ENCODE data around the gene CUBN. TPM values are rescaled to one million over a fixed set of nuclear protein-coding genes. Genes with fewer than 3 reads are reported as not detected.

The CUBN gene
- total and polyA plus RNA-seq, 10 of the 15 experiments (the other 5 are each of a cell fraction or from before 2014, with no cell fraction given) = under 0.01 to 0.14 (median 0.02) TPM; not detected in 6

DNA sequence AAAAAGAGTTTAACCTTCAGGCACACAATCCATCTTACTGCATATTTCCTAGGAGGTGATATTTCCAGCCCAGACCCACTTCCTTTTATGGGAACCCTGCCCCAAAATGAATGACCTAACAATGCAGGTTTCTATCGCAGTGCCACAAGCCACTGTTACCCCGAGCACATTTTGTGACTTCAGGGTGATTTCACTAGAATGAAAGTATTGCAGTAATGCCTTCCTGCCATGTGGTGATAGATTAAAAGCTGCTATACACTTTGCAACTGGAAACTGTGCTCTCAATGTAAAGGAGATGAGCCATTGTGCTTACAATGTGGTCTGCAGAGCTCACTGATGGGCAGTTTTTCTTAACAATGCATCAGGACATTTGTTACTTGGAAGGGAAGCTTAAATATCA, 221.9 kb downstream of the CUBN start:
- no peak overlapping the region for H3K4me2 ChIP-seq (ENCODE audit: control insufficient read depth, insufficient read depth)
- FAIRE-seq = no peak
- H3K9me3 ChIP-seq (replicated peaks; ENCODE audit: control insufficient read depth, insufficient read depth, low read length) = no peaks in the 10 kb centered on the region
- no peak for DNase-seq (ENCODE audit: low read depth, low spot score)
- WGBS (ENCODE audit: insufficient coverage, insufficient replicate concordance, low lambda C conversion rate, missing lambda C conversion rate) = 19% methylated on average over 2 of the region's 2 CpGs
- no peaks in the 10 kb centered on the region for H4K20me1 ChIP-seq (ENCODE audit: control insufficient read depth, insufficient read depth)
- in situ Hi-C loops (cut with MboI) (no loop called here), intact Hi-C loops (cut with micrococcal nuclease; ENCODE audit: unreplicated experiment) (no loop called here)
- no peak overlapping the region for H3K27ac ChIP-seq (ENCODE audit: control insufficient read depth, insufficient read depth)
- H3K27me3 ChIP-seq (replicated peaks in 1 of 2; ENCODE audit: control insufficient read depth in 2 of 2, insufficient read depth in 2 of 2, low read length in 1 of 2) = no peaks in the 10 kb centered on the region
- no TSS peak for BruUV-seq (replicated peaks)
- no peaks in the 10 kb centered on the region for H3K36me3 ChIP-seq (ENCODE audit: control insufficient read depth in 2 of 2, insufficient read depth in 2 of 2, low read length in 1 of 2)
- RAD21 ChIA-PET (ENCODE audit: unreplicated experiment) = no interaction called here
- POLR2A ChIA-PET = no interaction called here
- H3K4me3 ChIP-seq = no peak overlapping the region
- ATAC-seq = no peak
- H3K4me1 ChIP-seq (ENCODE audit: control insufficient read depth, insufficient read depth, low read length) = no peaks in the 10 kb centered on the region
- H3K9ac ChIP-seq (ENCODE audit: control insufficient read depth, insufficient read depth, low read length) = no peak overlapping the region
- SMC1A ChIA-PET (ENCODE audit: uncharacterized antibody, unreplicated experiment) = no interaction called here
- CTCF ChIA-PET = interaction anchor here (1.2 kb wide), 1 partner anchor 65 kb away, joined by 3 read pairs; no protein-coding TSS in a partner anchor
- no peaks in the 10 kb centered on the region for H3K79me2 ChIP-seq (ENCODE audit: control insufficient read depth, insufficient read depth, low read length)
- no peak overlapping the region for H2AFZ ChIP-seq (ENCODE audit: control insufficient read depth, low read depth, low read length)
- TF ChIP-seq RFX5 (IDR thresholded peaks at IDR 0.05; ENCODE audit: low read depth, low read length) (no peak), IKZF2 (IDR thresholded peaks at IDR 0.05) (no peak), SREBF2 (IDR thresholded peaks at IDR 0.05; ENCODE audit: low read length) (no peak), IRF4 (IDR thresholded peaks at IDR 0.05; ENCODE audit: low read depth, low read length) (no peak), SUPT20H (IDR thresholded peaks at IDR 0.05; ENCODE audit: borderline replicate concordance, control insufficient read depth, low read depth, low read length) (no peak), CBX3 (IDR thresholded peaks at IDR 0.05; ENCODE audit: borderline replicate concordance, low read depth) (no peak), SMARCA5 (IDR thresholded peaks at IDR 0.05) (no peak), ASH2L (IDR thresholded peaks at IDR 0.05; ENCODE audit: borderline replicate concordance, low read depth) (no peak), HDAC2 (IDR thresholded peaks at IDR 0.05) (no peak), ZNF622 (IDR thresholded peaks at IDR 0.05) (no peak), CHD4 (IDR thresholded peaks at IDR 0.05) (no peak), SP1 (IDR thresholded peaks at IDR 0.05; ENCODE audit: low read depth, low read length) (no peak), HDAC6 (IDR thresholded peaks at IDR 0.05; ENCODE audit: unreplicated experiment) (no peak), POLR2AphosphoS5 (IDR thresholded peaks at IDR 0.05; ENCODE audit: low read length) (no peak), PAX8 (IDR thresholded peaks at IDR 0.05) (no peak)
- TF ChIP-seq, protein P1, sequence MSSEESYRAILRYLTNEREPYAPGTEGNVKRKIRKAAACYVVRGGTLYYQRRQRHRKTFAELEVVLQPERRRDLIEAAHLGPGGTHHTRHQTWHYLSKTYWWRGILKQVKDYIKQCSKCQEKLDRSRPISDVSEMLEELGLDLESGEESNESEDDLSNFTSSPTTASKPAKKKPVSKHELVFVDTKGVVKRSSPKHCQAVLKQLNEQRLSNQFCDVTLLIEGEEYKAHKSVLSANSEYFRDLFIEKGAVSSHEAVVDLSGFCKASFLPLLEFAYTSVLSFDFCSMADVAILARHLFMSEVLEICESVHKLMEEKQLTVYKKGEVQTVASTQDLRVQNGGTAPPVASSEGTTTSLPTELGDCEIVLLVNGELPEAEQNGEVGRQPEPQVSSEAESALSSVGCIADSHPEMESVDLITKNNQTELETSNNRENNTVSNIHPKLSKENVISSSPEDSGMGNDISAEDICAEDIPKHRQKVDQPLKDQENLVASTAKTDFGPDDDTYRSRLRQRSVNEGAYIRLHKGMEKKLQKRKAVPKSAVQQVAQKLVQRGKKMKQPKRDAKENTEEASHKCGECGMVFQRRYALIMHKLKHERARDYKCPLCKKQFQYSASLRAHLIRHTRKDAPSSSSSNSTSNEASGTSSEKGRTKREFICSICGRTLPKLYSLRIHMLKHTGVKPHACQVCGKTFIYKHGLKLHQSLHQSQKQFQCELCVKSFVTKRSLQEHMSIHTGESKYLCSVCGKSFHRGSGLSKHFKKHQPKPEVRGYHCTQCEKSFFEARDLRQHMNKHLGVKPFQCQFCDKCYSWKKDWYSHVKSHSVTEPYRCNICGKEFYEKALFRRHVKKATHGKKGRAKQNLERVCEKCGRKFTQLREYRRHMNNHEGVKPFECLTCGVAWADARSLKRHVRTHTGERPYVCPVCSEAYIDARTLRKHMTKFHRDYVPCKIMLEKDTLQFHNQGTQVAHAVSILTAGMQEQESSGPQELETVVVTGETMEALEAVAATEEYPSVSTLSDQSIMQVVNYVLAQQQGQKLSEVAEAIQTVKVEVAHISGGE (CRISPR knock-in tag; IDR thresholded peaks at IDR 0.05) = no peak
- TF ChIP-seq, protein P2, sequence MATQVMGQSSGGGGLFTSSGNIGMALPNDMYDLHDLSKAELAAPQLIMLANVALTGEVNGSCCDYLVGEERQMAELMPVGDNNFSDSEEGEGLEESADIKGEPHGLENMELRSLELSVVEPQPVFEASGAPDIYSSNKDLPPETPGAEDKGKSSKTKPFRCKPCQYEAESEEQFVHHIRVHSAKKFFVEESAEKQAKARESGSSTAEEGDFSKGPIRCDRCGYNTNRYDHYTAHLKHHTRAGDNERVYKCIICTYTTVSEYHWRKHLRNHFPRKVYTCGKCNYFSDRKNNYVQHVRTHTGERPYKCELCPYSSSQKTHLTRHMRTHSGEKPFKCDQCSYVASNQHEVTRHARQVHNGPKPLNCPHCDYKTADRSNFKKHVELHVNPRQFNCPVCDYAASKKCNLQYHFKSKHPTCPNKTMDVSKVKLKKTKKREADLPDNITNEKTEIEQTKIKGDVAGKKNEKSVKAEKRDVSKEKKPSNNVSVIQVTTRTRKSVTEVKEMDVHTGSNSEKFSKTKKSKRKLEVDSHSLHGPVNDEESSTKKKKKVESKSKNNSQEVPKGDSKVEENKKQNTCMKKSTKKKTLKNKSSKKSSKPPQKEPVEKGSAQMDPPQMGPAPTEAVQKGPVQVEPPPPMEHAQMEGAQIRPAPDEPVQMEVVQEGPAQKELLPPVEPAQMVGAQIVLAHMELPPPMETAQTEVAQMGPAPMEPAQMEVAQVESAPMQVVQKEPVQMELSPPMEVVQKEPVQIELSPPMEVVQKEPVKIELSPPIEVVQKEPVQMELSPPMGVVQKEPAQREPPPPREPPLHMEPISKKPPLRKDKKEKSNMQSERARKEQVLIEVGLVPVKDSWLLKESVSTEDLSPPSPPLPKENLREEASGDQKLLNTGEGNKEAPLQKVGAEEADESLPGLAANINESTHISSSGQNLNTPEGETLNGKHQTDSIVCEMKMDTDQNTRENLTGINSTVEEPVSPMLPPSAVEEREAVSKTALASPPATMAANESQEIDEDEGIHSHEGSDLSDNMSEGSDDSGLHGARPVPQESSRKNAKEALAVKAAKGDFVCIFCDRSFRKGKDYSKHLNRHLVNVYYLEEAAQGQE (IDR thresholded peaks at IDR 0.05; ENCODE audit: low read depth, low read length) = no peak

All from GM12878 (cell line).